H9 (cell line): ENCODE measurements around the gene FHOD3. TPM values are rescaled to one million over a fixed set of nuclear protein-coding genes. Genes with fewer than 3 reads are reported as not detected.
A peak's percentile ranks its signal among the peaks of the same experiment; 100 is the strongest.

Source experiments
- DNase-seq: peaks from one replicate; pipeline ENCODE4 v3.0.0-alpha.2; 2017
- H2AFZ ChIP-seq: one replicate; pipeline ENCODE4 v1.6.1; 2013; ENCODE audit warnings: mild to moderate bottlenecking, low read length, control low read depth, moderate library complexity
- H2AK5ac ChIP-seq: 2 replicates; pipeline ENCODE4 v1.6.1; 2013; ENCODE audit warnings: low read length, control low read depth, mixed read lengths; ENCODE audit not compliant: insufficient read length
- H2BK120ac ChIP-seq: one replicate; pipeline ENCODE4 v1.6.1; 2013; ENCODE audit warnings: low read depth, mild to moderate bottlenecking, low read length, control low read depth, inconsistent platforms; ENCODE audit not compliant: poor library complexity, severe bottlenecking
- H2BK12ac ChIP-seq: 2 replicates; pipeline ENCODE4 v1.6.1; 2013; ENCODE audit warnings: low read length, control low read depth, mixed read lengths, low read depth; ENCODE audit not compliant: insufficient read length
- H2BK15ac ChIP-seq: 2 replicates; pipeline ENCODE4 v1.6.1; 2013; ENCODE audit warnings: low read depth, low read length, control low read depth
- H2BK20ac ChIP-seq: one replicate; pipeline ENCODE4 v1.6.1; 2013; ENCODE audit warnings: low read depth, mild to moderate bottlenecking, low read length, control low read depth, inconsistent platforms; ENCODE audit not compliant: poor library complexity, severe bottlenecking
- H2BK5ac ChIP-seq: 2 replicates; pipeline ENCODE4 v1.6.1; 2013; ENCODE audit warnings: low read length, control low read depth, mixed read lengths; ENCODE audit not compliant: insufficient read length
- H3K14ac ChIP-seq: 2 replicates; pipeline ENCODE4 v1.6.1; 2013; ENCODE audit warnings: low read length, control low read depth; ENCODE audit not compliant: insufficient read depth
- H3K18ac ChIP-seq: 2 replicates; pipeline ENCODE4 v1.6.1; 2013; ENCODE audit warnings: low read depth, mild to moderate bottlenecking, mixed read lengths, low read length, control low read depth; ENCODE audit not compliant: insufficient read length
- H3K23ac ChIP-seq: 2 replicates; pipeline ENCODE4 v1.6.1; 2013; ENCODE audit warnings: low read length, control low read depth, mixed read lengths, low read depth; ENCODE audit not compliant: insufficient read length
- H3K23me2 ChIP-seq: 2 replicates; pipeline ENCODE4 v1.6.1; 2013; ENCODE audit warnings: low read depth, mild to moderate bottlenecking, mixed read lengths, low read length, control low read depth; ENCODE audit not compliant: insufficient read length, poor library complexity, severe bottlenecking
- H3K27ac ChIP-seq: 2 replicates; pipeline ENCODE4 v1.5.1; 2013; ENCODE audit warnings: low read length, control low read depth, mixed read lengths, low read depth; ENCODE audit not compliant: insufficient read length
- H3K27me3 ChIP-seq: 2 replicates; pipeline ENCODE4 v1.6.1; 2013; ENCODE audit warnings: low read length, control low read depth, inconsistent platforms; ENCODE audit not compliant: insufficient read depth
- H3K4ac ChIP-seq: 2 replicates; pipeline ENCODE4 v1.6.1; 2013; ENCODE audit warnings: low read depth, mild to moderate bottlenecking, control low read depth, inconsistent platforms, low read length, moderate library complexity
- H3K4me1 ChIP-seq: 2 replicates; pipeline ENCODE4 v1.6.1; 2013; ENCODE audit warnings: low read length, control low read depth, inconsistent platforms; ENCODE audit not compliant: insufficient read depth
- H3K4me2 ChIP-seq: 2 replicates; pipeline ENCODE4 v1.6.1; 2013; ENCODE audit warnings: low read length, control low read depth, mixed read lengths; ENCODE audit not compliant: insufficient read length, insufficient read depth
- H3K56ac ChIP-seq: 2 replicates; pipeline ENCODE4 v1.6.1; 2013; ENCODE audit warnings: low read depth, mild to moderate bottlenecking, mixed read lengths, low read length, control low read depth; ENCODE audit not compliant: insufficient read length
- H3K79me1 ChIP-seq: 2 replicates; pipeline ENCODE4 v1.6.1; 2013; ENCODE audit warnings: low read depth, mild to moderate bottlenecking, moderate library complexity, low read length, control low read depth, inconsistent platforms; ENCODE audit not compliant: insufficient read depth, poor library complexity, severe bottlenecking
- H3K79me2 ChIP-seq: 2 replicates; pipeline ENCODE4 v1.6.1; 2013; ENCODE audit warnings: low read length, control low read depth, inconsistent platforms; ENCODE audit not compliant: insufficient read depth
- H3K9ac ChIP-seq: 2 replicates; pipeline ENCODE4 v1.6.1; 2013; ENCODE audit warnings: low read length, control low read depth, mixed read lengths; ENCODE audit not compliant: insufficient read length; ENCODE audit errors: extremely low read depth
- H3K9me3 ChIP-seq: one replicate; pipeline ENCODE4 v1.6.1; 2013; ENCODE audit warnings: low read depth, low read length, inconsistent platforms; ENCODE audit not compliant: control insufficient read depth
- H3T11ph ChIP-seq: one replicate; pipeline ENCODE4 v1.6.1; 2013; ENCODE audit warnings: mild to moderate bottlenecking, low read length, control low read depth, inconsistent platforms
- H4K20me1 ChIP-seq: one replicate; pipeline ENCODE4 v1.6.1; 2013; ENCODE audit not compliant: control insufficient read depth, insufficient read length, insufficient read depth
- H4K5ac ChIP-seq: 2 replicates; pipeline ENCODE4 v1.6.1; 2013; ENCODE audit warnings: low read depth, mild to moderate bottlenecking, mixed read lengths, low read length, control low read depth; ENCODE audit not compliant: insufficient read length
- H4K8ac ChIP-seq: replicated peaks from 2 replicates; pipeline ENCODE4 v1.6.1; 2013; ENCODE audit warnings: low read length, control low read depth, mixed read lengths, low read depth; ENCODE audit not compliant: insufficient read length
- H4K91ac ChIP-seq: 2 replicates; pipeline ENCODE4 v1.6.1; 2013; ENCODE audit warnings: low read depth, mild to moderate bottlenecking, moderate library complexity, mixed read lengths, low read length, control low read depth; ENCODE audit not compliant: insufficient read length
- H3K27ac Mint-ChIP-seq, 3 experiments: 2 replicates in 2 of 3; 3 replicates in 1 of 3; pipeline ENCODE4 v1.8.0; 2020 to 2021; ENCODE audit warnings: mixed read lengths in 3 of 3, mild to moderate bottlenecking in 1 of 3, moderate library complexity in 1 of 3
- H3K27me3 Mint-ChIP-seq: 2 replicates; pipeline ENCODE4 v1.8.0; 2021; ENCODE audit warnings: low read depth, mild to moderate bottlenecking, moderate library complexity, mixed read lengths
- H3K36me3 Mint-ChIP-seq, 3 experiments: 2 replicates in 2 of 3; 3 replicates in 1 of 3; pipeline ENCODE4 v1.8.0; 2020 to 2021; ENCODE audit warnings: low read depth in 3 of 3, mixed read lengths in 3 of 3; ENCODE audit not compliant: insufficient read depth in 1 of 3
- H3K4me1 Mint-ChIP-seq, 2 experiments: 2 replicates each; pipeline ENCODE4 v1.8.0; 2020; ENCODE audit warnings: mixed read lengths in 2 of 2
- H3K4me3 Mint-ChIP-seq, 2 experiments: 2 replicates in 1 of 2; 3 replicates in 1 of 2; pipeline ENCODE4 v1.8.0; 2020 to 2021; ENCODE audit warnings: mild to moderate bottlenecking in 2 of 2, mixed read lengths in 2 of 2, moderate library complexity in 1 of 2
- H3K9me3 Mint-ChIP-seq, 2 experiments: 2 replicates in 1 of 2; 3 replicates in 1 of 2; pipeline ENCODE4 v1.8.0; 2020; ENCODE audit warnings: mild to moderate bottlenecking in 2 of 2, mixed read lengths in 2 of 2, moderate library complexity in 1 of 2
- WGBS: extraction: QIAGEN DNeasy Blood & Tissue Kit; methylation state at CpG from one replicate; pipeline ENCODE4 v1.1.7; 2013; ENCODE audit warnings: missing lambda C conversion rate, low lambda C conversion rate, mixed read lengths; ENCODE audit not compliant: insufficient read length; ENCODE audit errors: extremely low coverage; 5-methylcytosine and 5-hydroxymethylcytosine counted together
- total RNA-seq: library from RNA; stranded (reverse); gene quantifications from 2 replicates; pipeline ENCODE4 v1.2.1, GENCODE V29; 2021
- TF ChIP-seq, protein P1 (sequence below): fragments of 200-600 bp; sonication (generic); conservative IDR thresholded peaks from 3 replicates; pipeline ENCODE4 v1.8.0; 2021; ENCODE audit warnings: antibody characterized with exemption, mild to moderate bottlenecking

FHOD3 gene
- total RNA-seq, 1 experiment from 2014 or later: 8.0 TPM

DNA sequence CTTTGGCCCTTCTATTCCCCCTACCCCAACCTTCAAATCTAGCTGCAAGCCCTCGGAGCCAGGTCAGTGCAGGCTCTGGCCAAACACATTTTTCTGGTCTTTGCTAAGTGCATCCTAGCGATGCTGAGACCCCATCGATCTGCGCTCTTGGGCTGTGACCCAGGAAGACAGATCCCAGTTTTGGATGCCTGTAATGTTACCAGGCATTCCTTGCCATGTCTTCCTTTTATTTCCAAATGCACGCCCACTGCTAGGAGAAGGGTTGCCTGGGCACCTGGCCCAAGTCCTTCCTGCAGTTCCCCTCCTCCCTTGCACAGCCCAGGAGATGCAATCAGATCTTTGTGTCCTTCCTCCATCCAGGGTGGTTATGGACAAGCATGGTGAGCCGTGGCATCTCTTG is 406.6 kb downstream of the FHOD3 start:
- no peaks in the 10 kb centered on the region for H3K79me2 ChIP-seq
- Mint-ChIP-seq H3K36me3 (peaks cover 0 to 4% (median 0%) of the 10 kb centered on the region in 3 experiments; a peak in 1 of 7 replicates), H3K4me1 (peaks cover 2 to 3% of the 10 kb centered on the region in 2 experiments; a peak in 2 of 4 replicates), H3K27ac (peak overlapping the region in 2 of 3 experiments; percentile 12 to 45; a peak in 1 of 7 replicates), H3K4me3 (no peak overlapping the region), H3K9me3 (no peaks in the 10 kb centered on the region), H3K27me3 (0 out of 2 replicates have a peak, but pooled peaks cover 3% of the 10 kb centered on the region)
- no peak overlapping the region for H2BK5ac ChIP-seq
- no peaks in the 10 kb centered on the region for H3K79me1 ChIP-seq
- H2BK120ac ChIP-seq: no peak overlapping the region
- no peak overlapping the region for H3K4me2 ChIP-seq
- H4K8ac ChIP-seq: no peak overlapping the region
- H2BK15ac ChIP-seq: no peak overlapping the region
- no peak overlapping the region for H2AK5ac ChIP-seq
- H3K56ac ChIP-seq: no peak overlapping the region
- H3K14ac ChIP-seq: no peak overlapping the region; the same call in 1 of the 2 replicates
- DNase-seq: no peak
- H2AFZ ChIP-seq: no peak overlapping the region
- no peaks in the 10 kb centered on the region for H3K27me3 ChIP-seq
- H2BK20ac ChIP-seq: no peak overlapping the region
- H3K9me3 ChIP-seq: no peaks in the 10 kb centered on the region
- H3K18ac ChIP-seq: no peak overlapping the region
- no peak overlapping the region for H4K91ac ChIP-seq
- H3K23ac ChIP-seq: no peak overlapping the region
- no peak overlapping the region for H2BK12ac ChIP-seq
- H3K23me2 ChIP-seq: no peaks in the 10 kb centered on the region
- no peak overlapping the region for H4K5ac ChIP-seq
- TF ChIP-seq, protein P1, sequence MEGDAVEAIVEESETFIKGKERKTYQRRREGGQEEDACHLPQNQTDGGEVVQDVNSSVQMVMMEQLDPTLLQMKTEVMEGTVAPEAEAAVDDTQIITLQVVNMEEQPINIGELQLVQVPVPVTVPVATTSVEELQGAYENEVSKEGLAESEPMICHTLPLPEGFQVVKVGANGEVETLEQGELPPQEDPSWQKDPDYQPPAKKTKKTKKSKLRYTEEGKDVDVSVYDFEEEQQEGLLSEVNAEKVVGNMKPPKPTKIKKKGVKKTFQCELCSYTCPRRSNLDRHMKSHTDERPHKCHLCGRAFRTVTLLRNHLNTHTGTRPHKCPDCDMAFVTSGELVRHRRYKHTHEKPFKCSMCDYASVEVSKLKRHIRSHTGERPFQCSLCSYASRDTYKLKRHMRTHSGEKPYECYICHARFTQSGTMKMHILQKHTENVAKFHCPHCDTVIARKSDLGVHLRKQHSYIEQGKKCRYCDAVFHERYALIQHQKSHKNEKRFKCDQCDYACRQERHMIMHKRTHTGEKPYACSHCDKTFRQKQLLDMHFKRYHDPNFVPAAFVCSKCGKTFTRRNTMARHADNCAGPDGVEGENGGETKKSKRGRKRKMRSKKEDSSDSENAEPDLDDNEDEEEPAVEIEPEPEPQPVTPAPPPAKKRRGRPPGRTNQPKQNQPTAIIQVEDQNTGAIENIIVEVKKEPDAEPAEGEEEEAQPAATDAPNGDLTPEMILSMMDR: no peak
- H3K4me1 ChIP-seq: no peaks in the 10 kb centered on the region
- H3K4ac ChIP-seq: no peak overlapping the region
- H3K9ac ChIP-seq: no peak overlapping the region
- H3T11ph ChIP-seq: no peak overlapping the region
- no CpG with 5 or more reads among the region's 6 CpGs for WGBS
- no peaks in the 10 kb centered on the region for H4K20me1 ChIP-seq
- no peak overlapping the region for H3K27ac ChIP-seq
